Heart left ventricle (tissue), 16 donors: ENCODE data around the gene TARBP1. TPM values are rescaled to one million over a fixed set of nuclear protein-coding genes. Genes with fewer than 3 reads are reported as not detected.

ENCODE experiments used
- ATAC-seq, 4 donors: fragments of 200-7000 bp; cut with Tn5 transposase; one replicate each; pipeline ENCODE4 v1.9.1; 2020 to 2022; ENCODE audit warnings: moderate library complexity in 4 of 4, mild to moderate bottlenecking in 3 of 4, moderate number of reproducible peaks in 1 of 4
- DNase-seq, 5 donors: peaks; one replicate each; pipeline ENCODE4 v3.0.0-alpha.2; 2020
- H3K27ac ChIP-seq, 12 donors: fragments of 200-600 bp; sonication (generic) in 4 of 12; one replicate each; pipeline versions ENCODE4 v1.5.0 to v1.8.0; 2016 to 2022; ENCODE audit warnings: mild to moderate bottlenecking in 2 of 12
- H3K27me3 ChIP-seq, 9 donors: fragments of 200-600 bp; sonication (generic) in 2 of 9; one replicate each; pipeline versions ENCODE4 v1.5.1 to v1.8.0; 2016 to 2022; ENCODE audit warnings: mild to moderate bottlenecking in 3 of 9
- H3K36me3 ChIP-seq, 9 donors: fragments of 200-600 bp; sonication (generic) in 2 of 9; one replicate each; pipeline versions ENCODE4 v1.5.0 to v1.8.0; 2018 to 2022; ENCODE audit warnings: mild to moderate bottlenecking in 2 of 9
- H3K4me1 ChIP-seq, 12 donors: fragments of 200-600 bp; sonication (generic) in 4 of 12; one replicate each; pipeline versions ENCODE4 v1.5.0 to v1.8.0; 2016 to 2022; ENCODE audit warnings: mild to moderate bottlenecking in 3 of 12
- H3K4me3 ChIP-seq, 12 donors: fragments of 200-600 bp; sonication (generic) in 4 of 12; one replicate each; pipeline versions ENCODE4 v1.5.0 to v1.8.0; 2017 to 2022; ENCODE audit warnings: mild to moderate bottlenecking in 9 of 12, moderate library complexity in 4 of 12
- H3K9me3 ChIP-seq, 12 donors: fragments of 200-600 bp; sonication (generic) in 4 of 12; one replicate each; pipeline versions ENCODE4 v1.5.0 to v1.8.0; 2016 to 2022; ENCODE audit warnings: mild to moderate bottlenecking in 1 of 12
- POLR2A ChIP-seq, 2 donors: fragments of 450-650 bp; IDR thresholded peaks; one replicate each; pipeline ENCODE4 v1.6.1; 2017; ENCODE audit warnings: antibody characterized with exemption in 2 of 2, mild to moderate bottlenecking in 2 of 2, moderate library complexity in 2 of 2
- WGBS, 4 donors: extraction: QIAGEN DNeasy Blood & Tissue Kit in 2 of 4; methylation state at CpG; one replicate each; pipeline versions ENCODE4 v1.1.5 to v1.1.7; 2013 to 2018; 5-methylcytosine and 5-hydroxymethylcytosine counted together
- intact Hi-C, 10 donors: fragments of 100-400 bp; cut with DNase I; formaldehyde crosslinking; loops; one replicate each; pipeline versions ENCODE4 v1.11.1 to v1.14.2; 2022
- polyA plus RNA-seq, 2 donors: library from polyadenylated mRNA; stranded (reverse); fragments of 200-250 nt; gene quantifications; one replicate each; pipeline ENCODE4 v1.2.3, GENCODE V29; 2013
- total RNA-seq, 9 donors: library from RNA; depleted of rRNA in 2 of 9; stranded (reverse); fragments of >200 nt in 2 of 9; fragmentation: NEBNext Ultra II Directional in 3 of 9; extraction: Animal tissue kit (Norgen Biotek cat#: 25700) in 3 of 9; gene quantifications; one replicate each; pipeline versions ENCODE4 v1.1.0 to v1.2.4, GENCODE V29; 2016 to 2023
- TF ChIP-seq, protein P1 (sequence below), 12 donors: fragments of 200-600 bp; sonication (generic) in 4 of 12; IDR thresholded peaks; one replicate each; pipeline versions ENCODE4 v1.5.0 to v1.8.0; 2018 to 2022; ENCODE audit warnings: antibody characterized with exemption in 12 of 12, mild to moderate bottlenecking in 5 of 12
- donor health status: ischemic (EF 13 %, LVEDD 7.1; RV severe dilation, severe dysfunction).
- donor health status: healthy with polysubstance abuse.
- donor health status: DM: no; HTN: yes; CAD: no.
- donor health status: DM: no; HTN: no; CAD: no.
- donor health status: ischemic (EF 25% LVEDD 6.9; RV normal size, moderate dysfunction).
- donor health status: ischemic (EF 25% LVEDD 5.7; RV mildly dilated, moderate dysfunction).
- donor health status: healthy.
- donor health status: DM: yes; HTN: yes; CAD: no.
- donor health status: ischemic (EF 35%, LVEDD 5.7; RV mildly dilated, moderate dysfunction).
- donor health status: nonischemic (EF 11% LVEDD 7.7; RV severe dilation, severe dysfunction).
- donor health status: DM: yes; HTN: yes; CAD: no.
- donor health status: PGD.
- donor health status: ischemic (EF 29% LVEDD 5.4; RV normal size, mild dysfunction).
- donor health status: nonischemic (EF 23%, LVEDD 6.1; RV moderate dilation, normal function).

The TARBP1 gene
- total and polyA plus RNA-seq, 11 donors: 4.8 to 18.2 (median 9.9) TPM

DNA sequence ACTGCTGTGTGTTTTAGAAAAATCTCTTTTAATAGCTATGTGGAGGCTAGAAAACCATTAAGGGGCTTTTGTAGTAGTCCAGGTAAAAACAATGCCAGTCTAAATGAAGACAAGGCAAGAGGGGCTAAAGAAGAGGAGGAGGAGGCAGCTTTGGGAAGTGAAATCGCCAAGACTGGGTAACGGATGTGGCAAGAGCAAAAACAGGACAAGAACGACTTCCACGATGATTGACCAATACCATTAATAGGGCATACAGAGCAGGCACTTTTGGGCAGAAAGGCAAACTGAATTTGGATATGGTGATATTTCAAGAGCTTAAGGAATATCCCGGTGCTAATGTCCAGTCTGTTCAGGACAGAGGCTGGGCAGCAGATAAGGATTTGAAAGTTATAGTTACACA lies 83.7 kb downstream of the TARBP1 start:
- H3K27ac ChIP-seq: no peak overlapping the region
- WGBS, 4 donors: 87 to 92% (median 90%) methylated on average over 5 of the region's 5 CpGs
- no peak overlapping the region for H3K4me3 ChIP-seq
- intact Hi-C loops: no loop called here
- DNase-seq (no peak), ATAC-seq (no peak)
- peaks cover 0 to 54% (median 38%) of the 10 kb centered on the region in 9 donors for H3K36me3 ChIP-seq
- peaks cover 0 to 30% (median 0%) of the 10 kb centered on the region in 12 donors for H3K4me1 ChIP-seq
- TF ChIP-seq, protein P1, sequence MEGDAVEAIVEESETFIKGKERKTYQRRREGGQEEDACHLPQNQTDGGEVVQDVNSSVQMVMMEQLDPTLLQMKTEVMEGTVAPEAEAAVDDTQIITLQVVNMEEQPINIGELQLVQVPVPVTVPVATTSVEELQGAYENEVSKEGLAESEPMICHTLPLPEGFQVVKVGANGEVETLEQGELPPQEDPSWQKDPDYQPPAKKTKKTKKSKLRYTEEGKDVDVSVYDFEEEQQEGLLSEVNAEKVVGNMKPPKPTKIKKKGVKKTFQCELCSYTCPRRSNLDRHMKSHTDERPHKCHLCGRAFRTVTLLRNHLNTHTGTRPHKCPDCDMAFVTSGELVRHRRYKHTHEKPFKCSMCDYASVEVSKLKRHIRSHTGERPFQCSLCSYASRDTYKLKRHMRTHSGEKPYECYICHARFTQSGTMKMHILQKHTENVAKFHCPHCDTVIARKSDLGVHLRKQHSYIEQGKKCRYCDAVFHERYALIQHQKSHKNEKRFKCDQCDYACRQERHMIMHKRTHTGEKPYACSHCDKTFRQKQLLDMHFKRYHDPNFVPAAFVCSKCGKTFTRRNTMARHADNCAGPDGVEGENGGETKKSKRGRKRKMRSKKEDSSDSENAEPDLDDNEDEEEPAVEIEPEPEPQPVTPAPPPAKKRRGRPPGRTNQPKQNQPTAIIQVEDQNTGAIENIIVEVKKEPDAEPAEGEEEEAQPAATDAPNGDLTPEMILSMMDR (IDR thresholded peaks at IDR 0.05): no peak
- no peak for TF ChIP-seq POLR2A (IDR thresholded peaks at IDR 0.05)
- H3K27me3 ChIP-seq: no peaks in the 10 kb centered on the region
- H3K9me3 ChIP-seq: no peaks in the 10 kb centered on the region

GRCh38 chr1:234393190-234393589 lies 85.8 kb downstream of the TARBP1 start:
- Histone ChIP-seq H3K27me3 (no peaks in the 10 kb centered on the region), H3K4me3 (no peak overlapping the region), H3K4me1 (peaks cover 0 to 17% (median 0%) of the 10 kb centered on the region in 12 donors), H3K36me3 (peaks cover 0 to 53% (median 38%) of the 10 kb centered on the region in 9 donors), H3K9me3 (no peaks in the 10 kb centered on the region), H3K27ac (no peak overlapping the region)
- ATAC-seq (no peak), DNase-seq (no peak)
- intact Hi-C loops: no loop called here
- no peak for TF ChIP-seq POLR2A (IDR thresholded peaks at IDR 0.05)
- TF ChIP-seq, protein P1 (IDR thresholded peaks at IDR 0.05): no peak
- 86 to 88% (median 87%) methylated on average over 6 of the region's 6 CpGs for WGBS, 4 donors

GRCh38 chr1:234388094-234388493 lies 90.9 kb downstream of the TARBP1 start:
- DNase-seq: no peak
- no peak overlapping the region for H3K27ac ChIP-seq
- no peaks in the 10 kb centered on the region for H3K9me3 ChIP-seq
- no peaks in the 10 kb centered on the region for H3K4me1 ChIP-seq
- no peak for ATAC-seq
- TF ChIP-seq, protein P1 (IDR thresholded peaks at IDR 0.05): no peak
- TF ChIP-seq POLR2A (IDR thresholded peaks at IDR 0.05): no peak
- intact Hi-C loops: no loop called here
- H3K27me3 ChIP-seq: no peaks in the 10 kb centered on the region
- H3K36me3 ChIP-seq: peaks cover 0 to 58% (median 35%) of the 10 kb centered on the region in 9 donors
- no peak overlapping the region for H3K4me3 ChIP-seq
- WGBS, 4 donors: 86 to 88% (median 87%) methylated on average over 6 of the region's 6 CpGs

GRCh38 chr1:234386122-234386521 lies 92.9 kb downstream of the TARBP1 start:
- intact Hi-C loops: no loop called here
- H3K9me3 ChIP-seq: no peaks in the 10 kb centered on the region

More at GRCh38 chr1:234386122-234386521, 92.9 kb downstream of the TARBP1 start:
- ATAC-seq (no peak), DNase-seq (no peak)
- H3K4me3 ChIP-seq: no peak overlapping the region
- H3K27ac ChIP-seq: peak overlapping the region in 1 of 12 donors; percentile 0
- 94 to 97% (median 95%) methylated on average over 6 of the region's 6 CpGs for WGBS, 4 donors
- no peaks in the 10 kb centered on the region for H3K4me1 ChIP-seq
- no peak for TF ChIP-seq POLR2A (IDR thresholded peaks at IDR 0.05)
- TF ChIP-seq, protein P1 (IDR thresholded peaks at IDR 0.05): no peak
- H3K27me3 ChIP-seq: no peaks in the 10 kb centered on the region
- peaks cover 0 to 54% (median 23%) of the 10 kb centered on the region in 9 donors for H3K36me3 ChIP-seq
